GM18499 (cell line): Measurements from ENCODE around the gene VAV2.

Experiments
- ATAC-seq: cut with Tn5 transposase; IDR thresholded peaks from one replicate; pipeline ENCODE4 v1.9.1; 2021; ENCODE audit warnings: moderate number of reproducible peaks; ENCODE audit not compliant: insufficient read depth, unreplicated experiment

Gene VAV2

GRCh38 chr9:133943781-133944745 is 48.1 kb downstream of the VAV2 start:
- ATAC-seq: no peak

- no peak for ATAC-seq
Measured at GRCh38 chr9:133943036-133943780, 48.9 kb downstream of the VAV2 start.

GRCh38 chr9:133942206-133942975 is 49.7 kb downstream of the VAV2 start:
- ATAC-seq: no peak

- ATAC-seq: no peak
Measured at GRCh38 chr9:133939845-133940244, 52.3 kb downstream of the VAV2 start.

GRCh38 chr9:133939171-133939785 is 52.8 kb downstream of the VAV2 start:
- no peak for ATAC-seq

GRCh38 chr9:133938753-133939152 is 53.4 kb downstream of the VAV2 start:
- ATAC-seq: no peak

GRCh38 chr9:133938086-133938485 is 54.0 kb downstream of the VAV2 start:
- no peak for ATAC-seq

GRCh38 chr9:133937120-133937519 is 55.0 kb downstream of the VAV2 start:
- ATAC-seq: no peak

GRCh38 chr9:133935328-133936005 is 56.7 kb downstream of the VAV2 start:
- no peak for ATAC-seq

- no peak for ATAC-seq
Measured at GRCh38 chr9:133934482-133935232, 57.5 kb downstream of the VAV2 start.

- no peak for ATAC-seq
Measured at GRCh38 chr9:133933426-133934026, 58.6 kb downstream of the VAV2 start.

- ATAC-seq: no peak
Measured at GRCh38 chr9:133932633-133933032, 59.5 kb downstream of the VAV2 start.

- ATAC-seq: no peak
Measured at GRCh38 chr9:133932181-133932580, 59.9 kb downstream of the VAV2 start.

GRCh38 chr9:133930682-133931485 is 61.2 kb downstream of the VAV2 start:
- ATAC-seq: no peak

- no peak for ATAC-seq
Measured at GRCh38 chr9:133930046-133930681, 62.0 kb downstream of the VAV2 start.

- no peak for ATAC-seq
Measured at GRCh38 chr9:133929599-133929998, 62.5 kb downstream of the VAV2 start.

GRCh38 chr9:133928248-133928764 is 63.8 kb downstream of the VAV2 start:
- ATAC-seq: no peak
